COLO668 (cell line): ENCODE data around the gene SYNGR2.

ENCODE experiments used
- DNase-seq: peaks from one replicate; lab custom pipeline; 2025; ENCODE audit not compliant: unreplicated experiment; lab: John Stamatoyannopoulos, UW

Gene SYNGR2

GRCh38 chr17:78142119-78142861 is 26.1 kb upstream of the SYNGR2 start:
- peak; percentile 74 for DNase-seq

- no peak for DNase-seq
Observed at GRCh38 chr17:78143214-78144146, 24.9 kb upstream of the SYNGR2 start.

- no peak for DNase-seq
Observed at GRCh38 chr17:78144147-78144719, 24.1 kb upstream of the SYNGR2 start.

GRCh38 chr17:78144736-78145641 is 23.4 kb upstream of the SYNGR2 start:
- DNase-seq, result no peak

- DNase-seq, result no peak
Observed at GRCh38 chr17:78146471-78146869, 21.9 kb upstream of the SYNGR2 start.

GRCh38 chr17:78146881-78147280 is 21.5 kb upstream of the SYNGR2 start:
- no peak for DNase-seq

GRCh38 chr17:78147315-78147998 is 20.9 kb upstream of the SYNGR2 start:
- no peak for DNase-seq

- no peak for DNase-seq
Observed at GRCh38 chr17:78148286-78149016, 19.9 kb upstream of the SYNGR2 start.

GRCh38 chr17:78151514-78152008 is 16.8 kb upstream of the SYNGR2 start:
- DNase-seq, result peak; percentile 8

GRCh38 chr17:78154903-78155811 is 13.2 kb upstream of the SYNGR2 start:
- no peak for DNase-seq

GRCh38 chr17:78159575-78160158 is 8.7 kb upstream of the SYNGR2 start:
- no peak for DNase-seq

- DNase-seq, result no peak
Observed at GRCh38 chr17:78163881-78164747, 4.3 kb upstream of the SYNGR2 start.

GRCh38 chr17:78164748-78165607 is 3.4 kb upstream of the SYNGR2 start:
- DNase-seq, result no peak

- peak; percentile 61 for DNase-seq
Observed at GRCh38 chr17:78166416-78166815, 2.0 kb upstream of the SYNGR2 start.

- peak; percentile 58 for DNase-seq
Observed at GRCh38 chr17:78168903-78169793, 767 bp downstream of the SYNGR2 start.
